Kidney tubule cell (primary cell): Measurements from ENCODE around the gene WDPCP.
"Not testable (repeated sequence)": the region's sequence is repeated elsewhere in the genome, so short reads cannot be mapped to it uniquely, and the experiment has no call there.

Experiments used
- DNase-seq: peaks from one replicate; pipeline ENCODE4 v3.0.0-alpha.2; 2018; ENCODE audit warnings: low spot score

The WDPCP gene

GRCh38 chr2:63347361-63347760, 240.9 kb downstream of the WDPCP start:
- DNase-seq, result no peak

GRCh38 chr2:63346411-63346810, 241.9 kb downstream of the WDPCP start:
- DNase-seq, result no peak

GRCh38 chr2:63345285-63345633, 243.0 kb downstream of the WDPCP start:
- DNase-seq, result no peak

GRCh38 chr2:63344575-63345284, 243.5 kb downstream of the WDPCP start:
- no peak for DNase-seq

- no peak for DNase-seq
Observed at GRCh38 chr2:63343397-63344109, 244.7 kb downstream of the WDPCP start.

GRCh38 chr2:63340443-63340842, 247.8 kb downstream of the WDPCP start:
- DNase-seq, result no peak

GRCh38 chr2:63334910-63335309, 253.4 kb downstream of the WDPCP start:
- DNase-seq, result no peak

GRCh38 chr2:63326473-63326872, 261.8 kb downstream of the WDPCP start:
- no peak for DNase-seq

GRCh38 chr2:63323662-63324061, 264.6 kb downstream of the WDPCP start:
- DNase-seq, result not testable (repeated sequence)

- DNase-seq, result not testable (repeated sequence)
Observed at GRCh38 chr2:63321973-63322372, 266.3 kb downstream of the WDPCP start.

- no peak for DNase-seq
Observed at GRCh38 chr2:63320669-63321068, 267.6 kb downstream of the WDPCP start.

- DNase-seq, result no peak
Observed at GRCh38 chr2:63310614-63311013, 277.7 kb downstream of the WDPCP start.

GRCh38 chr2:63301481-63301880, 286.8 kb downstream of the WDPCP start:
- DNase-seq, result no peak

- no peak for DNase-seq
Observed at GRCh38 chr2:63300835-63301234, 287.4 kb downstream of the WDPCP start.

- DNase-seq, result no peak
Observed at GRCh38 chr2:63287956-63288355, 300.3 kb downstream of the WDPCP start.

GRCh38 chr2:63286520-63286919, 301.8 kb downstream of the WDPCP start:
- not testable (repeated sequence) for DNase-seq

- no peak for DNase-seq
Observed at GRCh38 chr2:63283273-63283672, 305.0 kb downstream of the WDPCP start.

- no peak for DNase-seq
Observed at GRCh38 chr2:63272560-63272959, 315.7 kb downstream of the WDPCP start.

- no peak for DNase-seq
Observed at GRCh38 chr2:63270717-63271116, 317.6 kb downstream of the WDPCP start.

- no peak for DNase-seq
Observed at GRCh38 chr2:63268946-63269345, 319.3 kb downstream of the WDPCP start.

- DNase-seq, result no peak
Observed at GRCh38 chr2:63261137-63261621, 327.1 kb downstream of the WDPCP start.

- no peak for DNase-seq
Observed at GRCh38 chr2:63257473-63257872, 330.8 kb downstream of the WDPCP start.

GRCh38 chr2:63249161-63249560, 339.1 kb downstream of the WDPCP start:
- DNase-seq, result no peak

- DNase-seq, result no peak
Observed at GRCh38 chr2:63242747-63243146, 345.5 kb downstream of the WDPCP start.
